DMS79 treated with DMSO at 0.1 percent for 48 hours (cell line): ENCODE measurements around the gene HPSE.

Experiments used
- DNase-seq: peaks from one replicate; lab custom pipeline; 2025; lab: John Stamatoyannopoulos, UW

HPSE gene

GRCh38 chr4:83334425-83335241 is at the start of gene HPSE:
Gene HPSE (minus strand): TSS chr4:83334848. CDS start chr4:83334782, 66 bp downstream.
- DNase-seq: peak; percentile 67

GRCh38 chr4:83382850-83383249 is 48.2 kb upstream of the HPSE start:
- DNase-seq: no peak

- no peak for DNase-seq
These were observed 46.5 kb upstream of the HPSE start for GRCh38 chr4:83381173-83381572.

- DNase-seq: no peak
These were observed 43.8 kb upstream of the HPSE start for GRCh38 chr4:83378419-83378818.

GRCh38 chr4:83372931-83373330 is 38.3 kb upstream of the HPSE start:
- no peak for DNase-seq

GRCh38 chr4:83371936-83372335 is 37.3 kb upstream of the HPSE start:
- no peak for DNase-seq

- DNase-seq: no peak
These were observed 36.6 kb upstream of the HPSE start for GRCh38 chr4:83371235-83371634.

GRCh38 chr4:83370640-83370906 is 35.9 kb upstream of the HPSE start:
- no peak for DNase-seq

- no peak for DNase-seq
These were observed 35.4 kb upstream of the HPSE start for GRCh38 chr4:83369831-83370639.

GRCh38 chr4:83364312-83364711 is 29.7 kb upstream of the HPSE start:
- DNase-seq: no peak

- no peak for DNase-seq
These were observed 28.1 kb upstream of the HPSE start for GRCh38 chr4:83362492-83363329.

GRCh38 chr4:83361416-83362103 is 26.9 kb upstream of the HPSE start:
- no peak for DNase-seq

- DNase-seq: no peak
These were observed 25.4 kb upstream of the HPSE start for GRCh38 chr4:83360018-83360417.

GRCh38 chr4:83358410-83358809 is 23.8 kb upstream of the HPSE start:
- DNase-seq: no peak

GRCh38 chr4:83356899-83357661 is 22.4 kb upstream of the HPSE start:
- peak; percentile 10 for DNase-seq

- no peak for DNase-seq
These were observed 18.9 kb upstream of the HPSE start for GRCh38 chr4:83353516-83353915.

- no peak for DNase-seq
These were observed 13.4 kb upstream of the HPSE start for GRCh38 chr4:83348074-83348473.

- DNase-seq: no peak
These were observed 7.8 kb upstream of the HPSE start for GRCh38 chr4:83342476-83342875.

GRCh38 chr4:83340692-83341343 is 6.2 kb upstream of the HPSE start:
- DNase-seq: no peak

- no peak for DNase-seq
These were observed 4.9 kb upstream of the HPSE start for GRCh38 chr4:83339573-83339972.

GRCh38 chr4:83335701-83336100 is 1.1 kb upstream of the HPSE start:
- DNase-seq: no peak
